ENCODE data around the gene C10orf62.
"Not testable (repeated sequence)": the region's sequence is repeated elsewhere in the genome, so short reads cannot be mapped to it uniquely, and the experiment has no call there.

- TF ChIP-seq LARP7 (IDR thresholded peaks at IDR 0.05); CTCF (IDR thresholded peaks at IDR 0.05 in 2 of 3, conservative IDR thresholded peaks at IDR 0.05 in 1 of 3; ENCODE audit: control insufficient read depth in 2 of 3, extremely low read depth in 1 of 3, insufficient read depth in 1 of 3, low read depth in 3 of 3, low read length in 3 of 3); POLR2AphosphoS5 (IDR thresholded peaks at IDR 0.05; ENCODE audit: low read length); REST (IDR thresholded peaks at IDR 0.05; ENCODE audit: low read depth, low read length); ATF2 (IDR thresholded peaks at IDR 0.05; ENCODE audit: low read length); TCF12 (IDR thresholded peaks at IDR 0.05; ENCODE audit: low read depth, low read length); SIX5 (IDR thresholded peaks at IDR 0.05; ENCODE audit: low read depth, low read length, severe bottlenecking); SREBF2 (IDR thresholded peaks at IDR 0.05; ENCODE audit: low read length); ZBTB4 (CRISPR knock-in tag; IDR thresholded peaks at IDR 0.05): not testable (repeated sequence)
Measured at GRCh38 chr10:97560731-97561381, 28.7 kb upstream of the C10orf62 start.
